Thyroid gland (tissue), 4 donors: ENCODE measurements around the gene CTNNA3.

ENCODE experiments used
- CTCF ChIP-seq, 6 experiments: fragments of 200-600 bp in 3 of 6; fragments of 450-650 bp in 3 of 6; sonication (generic) in 3 of 6; IDR thresholded peaks; one replicate each; pipeline ENCODE4 v1.5.1; 2016 to 2019; ENCODE audit warnings: antibody characterized with exemption in 6 of 6, mild to moderate bottlenecking in 2 of 6, inconsistent platforms in 1 of 6, moderate library complexity in 1 of 6
- POLR2A ChIP-seq, 2 donors: fragments of 450-650 bp; IDR thresholded peaks; one replicate each; pipeline ENCODE4 v1.6.1; 2017; ENCODE audit warnings: antibody characterized with exemption in 2 of 2, mild to moderate bottlenecking in 2 of 2, moderate library complexity in 1 of 2

- no peak for TF ChIP-seq CTCF (IDR thresholded peaks at IDR 0.05)
- no peak for TF ChIP-seq POLR2A (IDR thresholded peaks at IDR 0.05)
Observed at GRCh38 chr10:67650558-67650957, 45.4 kb downstream of the CTNNA3 start.
